NCI-H82 treated with DMSO at 0.1 percent for 48 hours (cell line): ENCODE results near the gene RNF144A.
A peak's percentile ranks its signal among the peaks of the same experiment; 100 is the strongest.
"Not testable (repeated sequence)": the region's sequence is repeated elsewhere in the genome, so short reads cannot be mapped to it uniquely, and the experiment has no call there.

Source experiments
- DNase-seq: peaks from one replicate; lab custom pipeline; 2025; ENCODE audit not compliant: unreplicated experiment; lab: John Stamatoyannopoulos, UW

The RNF144A gene

GRCh38 chr2:6995391-6996097 is 78.3 kb downstream of the RNF144A start:
- DNase-seq = no peak

DNA sequence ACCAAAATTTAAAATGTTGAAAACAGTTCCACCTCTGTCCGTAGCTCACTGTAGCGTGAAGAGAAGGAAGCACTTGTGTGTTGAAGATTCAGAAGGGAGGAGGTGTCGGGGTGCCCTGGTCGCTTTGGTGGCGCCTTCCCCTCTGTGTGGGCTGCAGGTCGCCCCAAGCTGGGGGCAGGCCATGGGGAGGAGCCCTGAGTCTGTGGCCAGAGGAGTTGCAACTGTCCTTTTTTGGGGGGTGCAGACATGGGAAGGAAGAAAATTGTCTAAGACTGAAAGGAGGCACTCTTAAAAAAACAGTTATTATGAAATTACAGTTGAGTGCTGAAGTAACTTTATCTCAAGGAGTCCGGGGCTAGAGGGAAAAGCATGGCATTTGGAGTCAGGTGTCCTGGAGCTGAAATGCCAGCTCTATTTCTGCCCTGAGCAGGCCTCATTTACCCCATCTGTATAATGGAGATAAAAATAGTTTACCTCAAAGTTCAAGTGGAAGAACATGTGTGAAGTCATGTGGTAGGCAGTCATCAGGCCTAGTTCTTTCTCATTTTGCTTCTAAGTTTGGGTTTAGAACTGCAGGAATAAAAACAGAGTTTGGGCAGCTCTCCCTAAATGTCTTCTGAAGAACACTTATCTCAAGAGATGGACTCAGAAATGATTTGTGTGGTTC is 82.1 kb downstream of the RNF144A start:
- DNase-seq = no peak

DNA sequence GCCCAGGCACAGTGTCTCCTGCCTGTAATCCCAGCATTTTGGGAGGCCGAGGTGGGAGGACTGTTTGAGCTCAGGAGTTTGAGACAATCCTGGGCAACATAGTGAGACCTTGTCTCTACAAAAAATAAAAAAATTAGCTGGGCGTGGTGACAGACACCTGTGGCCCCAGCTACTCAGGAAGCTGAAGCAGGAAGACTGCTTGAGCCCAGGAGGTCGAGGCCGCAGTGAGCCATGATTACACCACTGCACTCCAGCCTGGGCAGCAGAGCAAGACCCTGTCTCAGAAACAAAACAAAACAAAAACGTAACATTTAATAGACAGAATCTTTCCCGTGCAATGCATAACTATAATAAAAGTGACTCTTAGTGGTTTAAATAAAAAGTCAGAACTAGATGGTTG is 84.2 kb downstream of the RNF144A start:
- not testable (repeated sequence) for DNase-seq

- DNase-seq = no peak
Observed at GRCh38 chr2:7003895-7004294, 86.7 kb downstream of the RNF144A start.

DNA sequence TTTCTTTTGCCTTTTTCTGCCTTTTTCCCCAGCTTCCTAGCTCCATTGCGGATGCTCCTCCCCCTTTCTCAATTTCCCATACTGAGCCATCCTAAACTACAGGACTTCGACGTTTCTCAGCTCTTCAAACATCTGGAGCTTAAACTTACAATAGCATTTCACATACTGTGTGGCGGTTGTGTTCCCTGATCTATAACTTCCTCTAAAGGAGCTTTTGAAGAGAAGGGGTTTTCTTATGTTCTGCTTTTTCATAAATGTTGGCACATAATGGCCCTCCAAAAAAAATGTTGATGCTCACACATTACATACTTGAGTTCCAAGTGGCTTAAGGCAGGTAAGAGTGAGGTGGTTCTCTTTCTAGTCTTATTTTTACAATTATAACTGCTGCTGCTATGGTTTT is 87.4 kb downstream of the RNF144A start:
- no peak for DNase-seq

- no peak for DNase-seq
Observed at GRCh38 chr2:7007488-7007845, 90.3 kb downstream of the RNF144A start.

DNA sequence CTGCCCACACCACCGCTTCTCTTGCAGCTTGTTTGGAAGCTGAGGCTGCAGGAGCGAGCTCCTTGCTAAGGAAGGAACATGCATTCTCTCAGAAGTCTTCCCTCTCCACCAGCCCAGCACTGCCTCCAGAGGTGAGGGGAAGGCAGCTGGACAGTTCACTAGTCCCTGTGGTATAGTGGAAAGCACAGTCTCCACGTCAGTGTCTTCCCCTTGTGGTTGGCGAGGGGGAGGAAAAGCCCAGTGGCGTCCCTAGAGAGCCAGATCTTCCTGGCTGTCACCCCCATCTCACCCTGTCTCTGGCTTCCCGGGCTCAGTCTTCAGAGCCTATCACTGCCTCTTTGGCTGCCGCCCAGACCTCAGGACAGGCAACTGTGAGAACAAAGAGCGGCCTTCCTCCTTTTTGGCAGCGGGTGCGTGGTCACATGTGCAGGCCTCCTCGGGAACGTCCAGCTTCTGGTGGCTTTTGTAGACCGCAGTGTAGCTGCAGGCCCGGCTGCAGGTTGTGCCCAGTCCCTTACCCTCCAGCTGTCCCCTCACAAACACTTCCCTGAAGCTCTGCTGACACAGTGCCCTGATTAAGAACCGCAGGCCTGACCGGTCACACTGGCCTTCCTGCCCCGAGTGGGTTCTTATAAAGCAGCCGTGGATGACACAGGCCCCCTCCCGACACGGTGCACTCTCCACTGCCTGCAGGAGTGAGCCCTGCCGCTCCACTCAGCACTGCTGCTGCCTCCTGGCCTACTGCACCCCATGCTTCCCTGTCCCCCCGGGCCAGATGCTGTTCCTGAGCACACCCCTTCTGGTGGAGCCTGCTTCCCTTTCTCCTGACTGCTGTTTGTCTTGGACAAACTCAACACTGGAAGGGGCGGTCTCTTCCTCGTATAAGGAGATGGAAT is 90.9 kb downstream of the RNF144A start:
- DNase-seq = no peak

DNA sequence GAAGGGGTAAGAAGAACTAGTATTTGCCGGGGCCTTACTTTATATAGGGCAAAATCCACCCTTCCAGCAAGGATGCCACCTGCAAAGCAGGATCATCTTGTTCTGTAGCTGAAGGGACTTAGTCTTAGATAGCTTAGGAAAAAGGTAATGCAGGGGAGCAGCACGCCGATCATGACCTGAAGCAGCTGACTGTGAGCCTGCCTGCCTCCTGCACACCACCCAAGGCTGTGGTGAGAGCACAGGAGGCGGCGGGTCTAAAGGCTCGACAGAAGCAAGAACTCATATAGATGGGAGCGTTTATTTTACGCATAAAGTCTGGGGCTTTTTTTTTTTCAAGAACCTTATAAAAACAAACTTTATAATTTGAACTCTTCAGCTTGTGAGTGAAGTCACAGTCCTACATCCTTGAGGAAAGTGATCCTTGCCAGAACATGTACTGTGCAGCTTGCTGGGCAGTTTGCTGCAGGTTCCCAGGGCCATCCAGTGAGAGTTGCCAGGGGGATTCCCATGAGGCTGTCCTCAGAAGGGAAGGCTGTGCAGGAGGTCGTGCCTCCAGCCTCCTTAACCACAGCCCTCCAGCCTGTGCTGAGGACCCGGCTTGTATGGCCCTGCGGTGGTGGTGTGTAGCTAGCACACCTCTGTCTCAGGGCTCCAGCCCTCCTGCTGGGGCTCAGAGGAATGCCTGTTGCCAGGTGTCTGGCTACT is 92.1 kb downstream of the RNF144A start:
- DNase-seq = no peak

DNA sequence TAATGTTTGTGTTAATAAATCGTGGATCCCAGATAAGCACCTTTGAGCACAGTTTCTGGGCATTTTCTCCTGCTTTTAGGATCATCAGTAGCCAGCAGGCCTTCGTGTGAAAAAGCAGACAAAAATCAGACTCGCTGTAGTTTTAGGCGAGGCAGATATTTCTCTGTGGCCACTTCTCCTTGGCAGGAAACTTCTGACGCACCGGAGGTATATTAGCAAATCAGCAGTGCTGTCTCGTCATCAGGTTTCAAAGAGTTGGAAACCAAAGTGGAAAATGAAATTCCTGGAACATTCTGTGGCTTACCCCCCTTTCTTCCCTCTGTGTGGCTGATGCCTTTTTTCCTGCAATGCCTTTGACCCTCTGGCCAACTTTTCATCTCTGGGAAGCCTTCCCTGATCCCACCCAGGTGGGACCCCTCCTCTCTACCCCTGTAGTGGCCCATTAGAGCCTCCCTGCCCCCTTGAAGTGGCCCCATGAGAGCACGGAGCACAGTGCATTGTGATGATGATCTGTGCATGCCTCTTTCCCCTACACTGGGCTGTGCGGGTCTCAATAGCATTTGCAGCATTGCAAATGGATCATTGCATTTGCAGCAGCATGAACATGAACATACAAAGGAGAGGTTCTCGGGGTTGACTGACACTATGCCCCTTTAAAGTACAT is 93.3 kb downstream of the RNF144A start:
- no peak for DNase-seq

DNA sequence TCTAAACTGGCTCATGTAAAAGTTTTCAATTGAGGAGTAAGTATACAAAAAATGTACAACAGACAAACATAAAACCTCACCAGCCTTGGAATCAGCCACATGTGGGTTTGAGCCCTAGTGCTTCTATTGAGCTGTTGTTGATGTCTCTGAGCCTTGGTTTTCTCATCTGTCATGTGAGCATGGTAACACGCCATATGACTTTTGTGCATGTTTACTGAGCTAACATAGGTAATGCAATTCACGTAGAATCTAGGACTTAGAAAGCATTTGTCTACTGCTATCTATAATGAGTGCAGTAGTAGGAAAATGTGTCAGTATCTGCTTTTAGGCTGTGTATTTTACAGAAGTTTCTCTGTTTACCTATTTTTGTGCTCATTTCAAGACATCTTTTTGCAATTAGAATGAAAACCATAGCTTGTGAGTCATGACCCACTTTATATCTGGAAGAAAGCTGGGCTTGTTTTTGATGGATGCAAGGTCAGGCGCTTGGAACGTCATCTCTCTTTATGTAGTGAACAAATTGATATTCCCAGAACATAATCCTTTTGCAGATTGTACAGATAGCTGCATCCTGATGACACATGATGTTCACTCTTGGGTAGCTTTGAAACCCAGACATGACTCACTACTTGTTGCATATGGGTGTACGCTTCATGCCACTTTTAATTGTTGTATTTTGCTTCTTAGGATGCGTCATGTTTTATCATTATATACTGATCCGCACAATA is 94.3 kb downstream of the RNF144A start:
- DNase-seq = no peak

DNA sequence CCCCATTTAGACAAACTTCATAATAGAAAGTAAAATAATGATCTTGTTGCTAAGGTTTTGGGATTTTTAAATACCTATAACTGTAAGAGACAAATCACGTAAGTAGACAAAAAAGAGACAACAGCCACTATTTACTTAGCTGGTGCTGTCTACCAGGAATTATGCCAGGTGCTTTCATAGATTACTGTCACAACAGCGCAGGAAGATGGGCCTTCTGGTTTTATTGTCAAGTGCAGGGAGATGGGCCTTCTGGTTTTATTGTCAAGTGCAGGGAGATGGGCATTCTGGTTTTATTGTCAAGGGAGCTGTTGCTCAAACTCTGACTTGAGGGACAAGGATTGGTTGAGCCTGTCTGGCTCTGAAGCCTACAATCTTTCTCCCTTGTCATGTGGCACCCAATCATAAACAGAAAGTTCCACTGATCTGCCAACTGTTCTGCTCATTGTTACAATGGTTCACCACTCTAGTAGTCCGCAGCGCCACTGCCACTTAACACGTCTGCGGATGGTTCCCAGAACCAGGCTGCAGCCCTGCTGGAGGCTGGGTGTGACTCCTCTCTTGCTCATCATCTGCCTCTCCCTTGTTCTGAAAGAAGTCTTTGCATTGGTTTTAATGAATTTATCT is 95.0 kb downstream of the RNF144A start:
- no peak for DNase-seq

DNA sequence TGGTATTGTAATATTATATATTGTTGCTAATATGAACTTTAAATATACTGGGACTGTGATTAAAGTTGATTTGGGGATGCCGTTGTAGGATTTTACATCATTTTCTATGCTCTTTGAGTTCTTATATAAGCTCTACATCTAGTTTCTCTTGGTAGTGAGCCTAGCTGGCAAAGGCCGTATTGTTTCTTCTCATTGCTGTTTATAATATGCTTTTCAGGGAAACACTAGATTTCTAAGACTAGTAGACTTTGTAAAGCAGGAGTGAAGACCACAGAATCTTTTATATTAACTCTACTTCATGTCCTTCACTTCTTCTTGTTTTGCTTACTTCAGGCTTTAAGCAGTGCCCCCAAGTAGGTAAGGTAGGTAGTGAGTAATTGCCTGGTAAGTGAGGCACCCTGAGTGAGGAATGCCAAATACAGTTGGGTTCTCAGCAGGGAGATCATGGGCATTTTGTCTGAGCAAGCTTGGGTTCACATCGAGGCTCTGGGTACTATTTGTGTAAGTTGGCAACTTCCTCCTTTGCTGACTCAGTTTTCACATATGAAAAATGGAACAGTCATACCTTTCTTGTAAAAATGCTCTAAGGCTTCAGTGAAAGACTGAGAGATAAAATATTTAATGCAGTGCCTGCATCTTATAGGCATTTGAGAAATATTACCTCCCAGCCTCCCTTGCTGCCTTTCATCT is 96.4 kb downstream of the RNF144A start:
- DNase-seq = no peak

GRCh38 chr2:7014174-7014640 is 97.0 kb downstream of the RNF144A start:
- peak; percentile 88 for DNase-seq

DNA sequence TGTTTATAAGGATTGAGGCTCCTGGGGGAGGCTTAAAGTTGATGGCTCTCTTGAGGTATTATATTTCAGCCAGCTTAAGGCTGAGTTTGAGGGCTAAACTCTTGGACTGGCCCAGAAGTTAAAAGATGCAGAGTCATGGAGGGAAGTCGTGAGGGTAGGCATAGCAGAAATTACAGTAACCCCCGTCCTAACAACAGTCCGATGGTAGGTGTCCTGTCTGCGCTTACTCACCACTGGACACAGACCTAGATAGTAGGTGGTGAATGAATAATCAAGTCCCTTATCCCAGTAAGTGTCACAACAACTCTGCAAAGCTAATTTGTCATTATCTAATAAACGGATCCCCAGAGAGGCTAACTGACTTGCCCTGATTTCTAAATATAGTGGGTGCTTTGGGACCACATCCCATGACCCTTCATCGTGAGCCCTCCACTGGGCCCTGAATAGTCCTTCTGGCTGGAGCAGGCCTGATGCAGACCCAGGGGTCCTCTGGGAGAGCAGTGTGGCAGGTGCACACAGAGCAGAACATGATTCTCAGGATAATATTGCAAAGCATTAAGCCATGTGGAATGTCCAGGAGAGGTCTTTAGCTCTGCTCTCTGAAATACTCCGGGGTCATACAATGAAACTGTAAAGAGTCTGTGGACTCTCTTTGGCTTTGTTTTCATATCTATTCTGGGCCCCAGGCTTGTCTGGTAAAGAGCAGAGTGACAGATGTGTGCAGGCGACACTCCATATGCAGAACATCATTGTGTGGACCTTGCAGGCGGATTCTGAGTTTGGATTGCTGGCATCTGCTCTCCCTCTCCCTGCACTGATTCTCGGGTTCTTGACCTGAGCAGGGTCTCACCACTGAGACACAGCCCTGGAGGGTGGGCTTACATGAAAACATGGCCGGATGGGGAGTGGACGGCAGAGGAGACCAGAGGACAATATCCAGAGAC is 98.1 kb downstream of the RNF144A start:
- peak; percentile 50 for DNase-seq

- no peak for DNase-seq
Observed at GRCh38 chr2:7016148-7016547, 98.9 kb downstream of the RNF144A start.

DNA sequence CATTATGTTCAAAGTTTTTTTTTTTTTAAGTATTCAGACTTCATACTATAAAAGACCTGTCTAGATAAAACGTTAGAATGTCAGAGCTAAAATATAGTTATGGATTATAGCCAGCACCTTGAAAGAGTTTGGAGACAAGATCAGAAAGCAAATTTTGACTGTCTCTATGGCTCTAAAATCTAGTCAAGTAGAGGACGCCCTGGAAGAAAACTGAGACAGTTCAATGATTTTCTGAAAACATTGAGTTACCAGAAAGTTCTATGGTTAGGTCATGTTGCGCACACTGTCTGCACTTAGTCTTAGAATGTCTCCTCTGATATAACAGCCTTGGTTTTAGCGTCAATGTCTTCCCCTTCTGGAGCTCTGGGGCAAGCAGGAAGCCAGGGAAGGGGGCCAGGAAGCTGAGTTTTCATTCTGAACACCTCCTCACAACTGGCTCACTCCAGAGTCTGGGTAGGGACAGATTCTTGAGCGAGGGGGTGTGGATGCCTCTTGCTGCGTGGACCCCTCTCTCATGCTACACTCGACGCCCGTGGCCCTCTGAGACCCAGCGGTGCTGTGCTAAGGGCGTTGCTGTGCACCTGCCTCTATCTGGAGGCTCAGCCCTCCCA is 99.5 kb downstream of the RNF144A start:
- no peak for DNase-seq

DNA sequence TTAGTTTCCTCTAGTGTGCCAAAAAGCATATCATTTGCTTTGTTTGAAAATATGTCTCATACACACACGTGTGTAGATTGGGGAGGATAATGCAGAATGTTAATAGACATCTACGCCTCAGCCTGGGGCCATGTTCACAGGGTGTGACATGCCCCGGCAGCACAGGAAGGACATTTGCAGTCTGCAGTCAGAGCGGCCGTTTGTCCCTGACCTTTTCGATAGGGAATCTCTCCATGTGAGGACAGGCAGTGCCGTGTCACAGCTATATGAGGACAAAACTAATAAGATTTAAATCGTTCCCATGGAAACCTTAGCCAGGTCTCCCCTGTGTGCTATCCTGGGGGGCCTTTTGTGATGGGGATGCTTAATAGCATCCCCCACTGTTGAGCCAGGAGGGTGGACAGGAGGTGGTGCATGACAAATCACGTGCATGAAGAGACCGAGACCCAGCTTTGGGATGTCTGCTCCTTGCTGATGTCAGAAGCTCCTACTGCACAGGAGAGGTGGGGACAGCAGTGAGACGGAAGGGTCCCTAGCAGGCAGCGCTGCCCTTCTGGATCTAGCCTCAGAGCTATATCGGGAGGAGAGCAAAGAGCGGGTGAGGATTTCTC is 100.6 kb downstream of the RNF144A start:
- no peak for DNase-seq
